ENCODE measurements around the gene XPO4. TPM values are rescaled to one million over a fixed set of nuclear protein-coding genes. Genes with fewer than 3 reads are reported as not detected.

XPO4 gene
- total and polyA plus RNA-seq, 3 donors from 2014 or later = 13.0 to 31.4 (median 27.6) TPM

DNA sequence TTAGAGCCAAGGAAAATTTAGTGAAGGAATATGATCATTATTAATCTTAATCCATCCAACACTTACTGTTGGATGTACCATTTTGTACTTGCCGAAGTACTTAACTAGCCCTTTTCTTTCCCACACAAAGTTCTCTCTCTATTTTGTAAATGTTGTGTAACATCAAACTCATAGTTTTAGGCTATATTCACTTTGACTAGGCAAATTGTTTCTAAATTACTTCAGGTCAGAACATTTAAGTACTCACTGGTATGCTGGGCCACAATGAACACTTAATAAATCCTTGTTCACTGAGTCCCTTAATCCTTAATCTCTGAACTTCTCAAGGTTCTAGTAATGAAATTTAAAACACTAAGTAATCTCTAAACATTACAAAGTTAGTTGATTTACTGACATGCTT lies 79.5 kb downstream of the XPO4 start:
- TF ChIP-seq, protein P1, sequence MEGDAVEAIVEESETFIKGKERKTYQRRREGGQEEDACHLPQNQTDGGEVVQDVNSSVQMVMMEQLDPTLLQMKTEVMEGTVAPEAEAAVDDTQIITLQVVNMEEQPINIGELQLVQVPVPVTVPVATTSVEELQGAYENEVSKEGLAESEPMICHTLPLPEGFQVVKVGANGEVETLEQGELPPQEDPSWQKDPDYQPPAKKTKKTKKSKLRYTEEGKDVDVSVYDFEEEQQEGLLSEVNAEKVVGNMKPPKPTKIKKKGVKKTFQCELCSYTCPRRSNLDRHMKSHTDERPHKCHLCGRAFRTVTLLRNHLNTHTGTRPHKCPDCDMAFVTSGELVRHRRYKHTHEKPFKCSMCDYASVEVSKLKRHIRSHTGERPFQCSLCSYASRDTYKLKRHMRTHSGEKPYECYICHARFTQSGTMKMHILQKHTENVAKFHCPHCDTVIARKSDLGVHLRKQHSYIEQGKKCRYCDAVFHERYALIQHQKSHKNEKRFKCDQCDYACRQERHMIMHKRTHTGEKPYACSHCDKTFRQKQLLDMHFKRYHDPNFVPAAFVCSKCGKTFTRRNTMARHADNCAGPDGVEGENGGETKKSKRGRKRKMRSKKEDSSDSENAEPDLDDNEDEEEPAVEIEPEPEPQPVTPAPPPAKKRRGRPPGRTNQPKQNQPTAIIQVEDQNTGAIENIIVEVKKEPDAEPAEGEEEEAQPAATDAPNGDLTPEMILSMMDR (IDR thresholded peaks at IDR 0.05) = no peak
- no peak for TF ChIP-seq POLR2A (IDR thresholded peaks at IDR 0.05)
- DNase-seq = no peak
- no peak overlapping the region for H3K27ac ChIP-seq
- WGBS, 2 donors = 96 to 97% methylated on average over 1 of the region's 1 CpG
- intact Hi-C loops (cut with DNase I; ENCODE audit: low total_unique reads) = no loop called here
- H3K27me3 ChIP-seq = no peaks in the 10 kb centered on the region
- H3K9me3 ChIP-seq = no peaks in the 10 kb centered on the region
- H3K4me1 ChIP-seq = peaks cover 3% of the 10 kb centered on the region
- no peak overlapping the region for H3K4me3 ChIP-seq
- no peaks in the 10 kb centered on the region for H3K36me3 ChIP-seq (ENCODE audit: low read depth, missing control alignments)

DNA sequence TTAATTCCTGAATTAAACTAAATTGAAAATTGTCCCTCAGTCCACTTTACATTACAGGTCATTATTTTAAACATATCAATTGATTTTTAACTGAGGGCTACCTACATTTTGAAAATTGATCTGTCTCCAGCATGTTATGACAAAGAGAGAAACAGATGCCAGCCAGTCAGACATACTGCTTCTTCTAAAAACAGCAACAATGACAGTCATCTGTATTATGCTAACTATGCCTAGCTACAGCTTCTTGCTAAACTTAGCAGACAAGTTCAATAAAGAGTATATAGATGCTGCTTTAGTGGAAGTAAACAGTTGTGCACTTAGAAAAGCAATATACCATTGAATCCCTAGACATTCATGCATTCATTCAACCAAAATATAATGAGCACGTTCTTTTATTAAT lies 80.1 kb downstream of the XPO4 start:
- Histone ChIP-seq H3K9me3 (no peaks in the 10 kb centered on the region), H3K27ac (no peak overlapping the region), H3K27me3 (no peaks in the 10 kb centered on the region), H3K4me3 (no peak overlapping the region), H3K36me3 (ENCODE audit: low read depth, missing control alignments) (no peaks in the 10 kb centered on the region), H3K4me1 (peaks cover 3% of the 10 kb centered on the region)
- TF ChIP-seq, protein P1 (IDR thresholded peaks at IDR 0.05) = no peak
- TF ChIP-seq POLR2A (IDR thresholded peaks at IDR 0.05) = no peak
- intact Hi-C loops (cut with DNase I; ENCODE audit: low total_unique reads) = no loop called here
- WGBS, 2 donors = 93 to 94% methylated on average over 1 of the region's 1 CpG
- DNase-seq = no peak

DNA sequence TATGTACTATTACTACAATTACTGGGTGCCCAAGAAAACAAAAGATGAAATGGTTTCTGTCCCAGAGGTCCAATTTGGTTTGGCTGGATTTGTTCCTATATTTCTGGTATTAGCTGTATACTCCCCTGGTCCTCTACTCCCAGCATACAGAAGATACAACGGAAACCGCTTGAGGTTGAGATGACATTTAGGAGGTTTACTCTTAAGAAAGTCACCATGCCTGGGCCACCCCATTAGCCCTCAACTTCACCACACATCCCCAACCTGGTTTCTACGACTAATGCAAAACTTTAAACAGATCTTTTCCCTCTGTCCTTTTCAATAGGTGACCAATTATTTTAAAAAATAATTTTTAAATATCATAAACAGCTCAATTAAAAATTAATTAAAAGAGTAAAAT lies 82.8 kb downstream of the XPO4 start:
- Histone ChIP-seq H3K9me3 (no peaks in the 10 kb centered on the region), H3K4me1 (no peaks in the 10 kb centered on the region), H3K4me3 (no peak overlapping the region), H3K27ac (no peak overlapping the region), H3K36me3 (ENCODE audit: low read depth, missing control alignments) (no peaks in the 10 kb centered on the region), H3K27me3 (no peaks in the 10 kb centered on the region)
- intact Hi-C loops (cut with DNase I; ENCODE audit: low total_unique reads) = loop anchor here (10.0 kb wide), 1 partner anchor 105 kb away; no protein-coding TSS in a partner anchor
- TF ChIP-seq, protein P1 (IDR thresholded peaks at IDR 0.05) = no peak
- no peak for TF ChIP-seq POLR2A (IDR thresholded peaks at IDR 0.05)
- DNase-seq = no peak
- WGBS, 2 donors = 93 to 95% methylated on average over 3 of the region's 3 CpGs

DNA sequence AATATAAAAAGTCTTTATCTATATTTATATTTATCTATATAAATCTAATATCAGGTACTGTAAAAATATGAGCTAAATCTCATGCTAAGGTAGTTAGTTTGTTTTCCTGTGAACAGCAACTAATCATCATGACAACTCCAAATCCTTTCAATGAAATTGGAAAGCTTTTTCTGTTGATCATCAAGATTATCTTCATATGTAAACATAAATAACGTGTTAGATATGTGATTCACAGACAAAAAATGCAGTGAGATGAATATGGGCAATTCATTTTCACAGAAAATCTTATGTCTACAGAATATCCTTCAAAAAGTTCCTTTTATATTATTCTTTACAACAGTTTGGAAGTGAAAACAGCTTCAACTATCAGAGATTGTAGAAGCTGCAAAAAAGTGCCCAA lies 87.1 kb downstream of the XPO4 start:
- Histone ChIP-seq H3K4me3 (no peak overlapping the region), H3K27me3 (no peaks in the 10 kb centered on the region), H3K27ac (no peak overlapping the region), H3K9me3 (no peaks in the 10 kb centered on the region), H3K36me3 (ENCODE audit: low read depth, missing control alignments) (no peaks in the 10 kb centered on the region), H3K4me1 (no peaks in the 10 kb centered on the region)
- TF ChIP-seq, protein P1 (IDR thresholded peaks at IDR 0.05) = no peak
- TF ChIP-seq POLR2A (IDR thresholded peaks at IDR 0.05) = no peak
- 78 to 79% methylated on average over 1 of the region's 1 CpG for WGBS, 2 donors
- intact Hi-C loops (cut with DNase I; ENCODE audit: low total_unique reads) = loop anchor here (10.0 kb wide), 1 partner anchor 101 kb away; no protein-coding TSS in a partner anchor
- no peak for DNase-seq

DNA sequence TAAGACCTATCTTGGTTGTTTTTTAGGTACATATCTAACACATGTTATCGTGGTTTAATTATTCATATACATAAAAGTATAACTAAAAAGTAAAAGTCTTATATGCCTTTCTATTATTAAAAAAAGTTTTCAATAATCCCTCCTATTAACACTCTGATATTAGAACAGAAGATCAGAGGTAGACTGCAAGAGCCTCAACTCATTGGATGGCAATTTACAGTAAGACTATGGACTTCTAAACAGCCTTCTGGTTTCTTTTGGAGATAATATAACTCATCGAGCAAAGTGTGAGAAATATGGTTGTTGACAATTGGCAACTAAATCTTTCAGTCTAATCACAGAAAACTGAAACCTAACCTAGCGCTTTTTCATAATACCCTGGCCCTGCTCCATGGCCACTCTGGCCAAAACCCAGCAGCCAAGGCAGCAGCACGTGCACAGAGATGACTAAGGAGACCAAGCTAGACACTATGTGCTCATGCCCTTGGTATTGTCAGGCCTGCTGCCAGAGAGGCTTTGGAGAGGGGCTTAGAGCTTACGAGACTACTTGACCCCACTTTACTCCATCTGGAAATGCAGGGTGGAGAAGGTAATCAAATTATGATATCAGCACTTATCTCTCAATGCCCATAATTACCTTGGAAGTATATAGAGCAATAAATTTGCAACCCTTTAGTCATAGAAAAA lies 88.2 kb downstream of the XPO4 start:
- TF ChIP-seq POLR2A (IDR thresholded peaks at IDR 0.05) = no peak
- TF ChIP-seq, protein P1 (IDR thresholded peaks at IDR 0.05) = no peak
- Histone ChIP-seq H3K27ac (peak overlapping the region in 1 of 2 donors; percentile 9), H3K9me3 (no peaks in the 10 kb centered on the region), H3K27me3 (no peaks in the 10 kb centered on the region), H3K4me1 (no peaks in the 10 kb centered on the region), H3K4me3 (no peak overlapping the region), H3K36me3 (ENCODE audit: low read depth, missing control alignments) (no peaks in the 10 kb centered on the region)
- intact Hi-C loops (cut with DNase I; ENCODE audit: low total_unique reads) = loop anchor here (10.0 kb wide), 1 partner anchor 100 kb away; no protein-coding TSS in a partner anchor
- peak; percentile 43 for DNase-seq
- WGBS, 2 donors = 47 to 59% methylated on average over 5 of the region's 5 CpGs
